Endothelial cell (in vitro differentiated cells): Measurements from ENCODE around the gene MEA1. TPM values are rescaled to one million over a fixed set of nuclear protein-coding genes. Genes with fewer than 3 reads are reported as not detected.

Source experiments
- DNase-seq: peaks from one replicate; pipeline ENCODE4 v3.0.0; 2021; ENCODE audit warnings: low spot score
- H3K27ac Mint-ChIP-seq: one replicate; pipeline ENCODE4 v1.8.0; 2021; ENCODE audit warnings: mixed read lengths, inconsistent platforms; ENCODE audit not compliant: unreplicated experiment
- H3K27me3 Mint-ChIP-seq: one replicate; pipeline ENCODE4 v1.8.0; 2021; ENCODE audit warnings: mild to moderate bottlenecking, moderate library complexity, mixed read lengths, inconsistent platforms; ENCODE audit not compliant: unreplicated experiment
- H3K36me3 Mint-ChIP-seq: one replicate; pipeline ENCODE4 v1.8.0; 2021; ENCODE audit warnings: mild to moderate bottlenecking, low read depth, mixed read lengths, inconsistent platforms; ENCODE audit not compliant: unreplicated experiment
- H3K4me1 Mint-ChIP-seq: one replicate; pipeline ENCODE4 v1.8.0; 2021; ENCODE audit warnings: mild to moderate bottlenecking, mixed read lengths, inconsistent platforms; ENCODE audit not compliant: unreplicated experiment
- H3K4me3 Mint-ChIP-seq: one replicate; pipeline ENCODE4 v1.8.0; 2021; ENCODE audit warnings: mild to moderate bottlenecking, mixed read lengths, inconsistent platforms; ENCODE audit not compliant: unreplicated experiment
- H3K9me3 Mint-ChIP-seq: one replicate; pipeline ENCODE4 v1.8.0; 2021; ENCODE audit warnings: mixed read lengths, inconsistent platforms; ENCODE audit not compliant: unreplicated experiment
- CTCF ChIP-seq: fragments of 200-600 bp; sonication (generic); IDR thresholded peaks from one replicate; pipeline ENCODE4 v1.5.0; 2021; ENCODE audit warnings: antibody characterized with exemption; ENCODE audit not compliant: unreplicated experiment
- total RNA-seq: library from RNA; stranded (reverse); fragmentation: NEBNext Ultra II Directional; extraction: Animal tissue kit (Norgen Biotek cat#: 25700); gene quantifications from one replicate; pipeline ENCODE4 v1.2.1, GENCODE V29; 2021; ENCODE audit not compliant: unreplicated experiment

MEA1 gene
- total RNA-seq, 1 donor from 2014 or later: 61.0 TPM

- Mint-ChIP-seq H3K9me3 (no peaks in the 10 kb centered on the region), H3K4me3 (peak overlapping the region; percentile 99), H3K27me3 (peaks cover 7% of the 10 kb centered on the region), H3K36me3 (peaks cover 33% of the 10 kb centered on the region), H3K27ac (peak overlapping the region; percentile 96), H3K4me1 (peaks cover 29% of the 10 kb centered on the region)
- no peak for DNase-seq
- no peak for TF ChIP-seq CTCF
Observed at GRCh38 chr6:43060034-43060754, 46.4 kb upstream of the MEA1 start.

- Mint-ChIP-seq H3K9me3 (no peaks in the 10 kb centered on the region), H3K27me3 (peaks cover 7% of the 10 kb centered on the region), H3K27ac (peak within 1 kb of the TSS; percentile 96), H3K36me3 (peaks cover 28% of the 10 kb centered on the region), H3K4me3 (peak within 1 kb of the TSS; percentile 99), H3K4me1 (peaks cover 29% of the 10 kb centered on the region)
- no peak for TF ChIP-seq CTCF
- peak; percentile 94 for DNase-seq
Observed at GRCh38 chr6:43059168-43060033, 45.7 kb upstream of the MEA1 start, which contains the start of the genes KLC4 and MRPL2. Gene KLC4, plus strand, starts transcription at chr6:43059631. Its CDS starts 1,705 bp downstream, at chr6:43061336. Gene MRPL2, minus strand, starts transcription at chr6:43059434. Its CDS starts 53 bp downstream, at chr6:43059381.

GRCh38 chr6:43058531-43058930, 44.8 kb upstream of the MEA1 start:
- Mint-ChIP-seq H3K4me3 (peak overlapping the region; percentile 99), H3K27ac (peak overlapping the region; percentile 54), H3K27me3 (peaks cover 11% of the 10 kb centered on the region), H3K36me3 (peaks cover 27% of the 10 kb centered on the region), H3K9me3 (no peaks in the 10 kb centered on the region), H3K4me1 (peaks cover 33% of the 10 kb centered on the region)
- no peak for TF ChIP-seq CTCF
- no peak for DNase-seq

- Mint-ChIP-seq H3K27ac (no peak overlapping the region), H3K27me3 (peaks cover 20% of the 10 kb centered on the region), H3K9me3 (no peaks in the 10 kb centered on the region), H3K36me3 (peaks cover 26% of the 10 kb centered on the region), H3K4me1 (peaks cover 51% of the 10 kb centered on the region), H3K4me3 (no peak overlapping the region)
- no peak for TF ChIP-seq CTCF
- no peak for DNase-seq
Observed at GRCh38 chr6:43055966-43056365, 42.2 kb upstream of the MEA1 start.
